ENCODE data around the gene NXNL2.

Gene NXNL2

DNA sequence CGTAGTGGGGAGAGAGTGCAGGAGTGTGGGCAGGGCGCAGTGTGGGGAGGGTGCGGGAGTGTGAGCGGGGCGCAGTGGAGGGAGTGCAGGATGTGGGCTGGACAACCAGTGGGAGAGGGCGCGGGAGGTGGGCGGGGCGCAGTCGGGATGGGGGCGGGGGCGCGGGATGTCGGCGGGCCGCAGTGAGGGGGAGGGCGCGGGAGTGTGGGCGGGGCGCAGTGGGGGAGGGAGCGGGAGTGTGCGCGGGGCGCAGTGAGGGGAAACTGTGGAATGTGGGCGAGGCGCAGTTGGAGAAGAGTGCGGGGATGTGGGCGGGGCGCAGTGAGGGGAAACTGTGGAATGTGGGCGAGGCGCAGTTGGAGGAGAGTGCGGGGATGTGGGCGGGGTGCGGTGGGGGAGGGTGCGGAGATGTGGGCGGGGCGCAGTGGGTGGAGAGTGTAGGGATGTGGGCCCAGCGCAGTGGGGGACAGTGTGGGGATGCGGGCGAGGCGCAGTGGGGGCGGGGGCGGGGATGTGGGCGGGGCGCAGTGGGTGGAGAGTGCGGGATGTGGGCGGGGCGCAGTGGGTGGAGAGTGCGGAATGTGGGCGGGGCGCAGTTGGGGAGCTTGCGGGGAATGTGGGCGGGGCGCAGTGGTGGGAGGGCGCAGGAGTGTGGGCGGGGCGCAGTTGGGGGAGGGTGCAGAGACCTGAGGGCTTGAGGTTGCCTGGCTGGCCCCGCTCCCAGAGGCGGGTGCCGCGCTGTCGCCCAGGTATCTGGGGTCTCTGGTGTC, at the start of gene NXNL2:
Gene NXNL2, plus strand, starts transcription at position 723 of the 770 bp plus-strand sequence. CDS start 257 bp downstream, outside the sequence.
- DNase-seq, result peak; percentile 34

DNA sequence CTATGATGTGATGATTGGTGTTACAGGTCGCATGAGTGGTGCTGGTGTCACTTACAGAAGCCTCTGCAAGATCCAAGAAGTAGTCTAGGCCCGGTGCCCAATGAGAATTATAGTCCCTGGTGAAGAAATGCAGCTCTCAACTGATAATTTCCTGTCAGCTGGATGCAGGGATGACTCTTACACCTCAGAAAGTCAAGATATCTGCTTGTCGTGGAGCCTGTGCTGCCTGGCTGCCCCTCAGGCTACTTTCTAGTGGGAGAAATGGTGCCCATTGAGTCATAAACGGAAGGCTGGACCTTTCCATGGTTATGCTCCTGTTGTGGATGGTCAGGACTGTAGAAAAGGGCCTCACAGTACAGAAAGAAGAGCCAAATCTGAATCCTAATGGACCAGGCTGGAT, 46.8 kb upstream of the NXNL2 start:
- DNase-seq, result no peak

- no peak for DNase-seq
Observed at GRCh38 chr9:88494983-88495721, 39.8 kb upstream of the NXNL2 start.

GRCh38 chr9:88497224-88497623, 37.8 kb upstream of the NXNL2 start:
- no peak for DNase-seq

DNA sequence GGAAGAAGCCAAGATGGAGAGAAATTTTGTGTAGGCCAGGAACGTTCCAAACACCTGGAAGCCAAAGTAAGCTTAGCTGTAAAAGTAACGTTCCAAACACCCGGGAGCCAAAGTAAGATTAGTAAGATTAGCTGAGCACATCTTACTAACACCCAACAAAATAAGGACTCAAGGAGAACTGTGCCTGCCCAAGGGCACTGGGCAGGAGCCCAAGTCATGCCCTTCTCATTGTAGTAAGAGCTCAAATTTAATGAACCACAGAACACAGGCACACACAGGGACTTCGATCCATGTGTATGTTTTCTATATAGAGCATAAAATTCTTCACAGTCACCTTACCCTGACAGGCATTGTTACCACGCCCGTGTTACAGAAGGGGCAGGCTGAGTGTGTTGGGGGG, 36.1 kb upstream of the NXNL2 start:
- DNase-seq, result no peak

DNA sequence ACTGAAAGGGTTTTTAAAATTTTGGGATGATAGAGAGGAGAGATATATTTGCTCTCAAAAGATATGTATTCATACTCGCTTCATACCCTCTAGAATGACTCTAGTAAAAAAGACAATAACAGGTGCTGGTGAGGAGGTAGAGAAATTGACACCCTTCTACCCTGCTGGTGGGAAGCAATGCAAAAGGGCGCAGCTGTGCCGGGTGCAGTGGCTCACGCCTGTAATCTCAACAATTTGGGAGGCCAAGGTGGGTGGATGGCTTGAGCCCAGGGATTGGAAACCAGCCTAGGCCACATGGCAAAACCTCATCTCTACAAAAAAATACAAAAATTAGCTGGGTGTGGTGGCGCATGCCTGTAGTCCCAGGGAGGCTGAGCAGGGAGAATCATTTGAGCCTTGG, 33.9 kb upstream of the NXNL2 start:
- DNase-seq, result no peak

DNA sequence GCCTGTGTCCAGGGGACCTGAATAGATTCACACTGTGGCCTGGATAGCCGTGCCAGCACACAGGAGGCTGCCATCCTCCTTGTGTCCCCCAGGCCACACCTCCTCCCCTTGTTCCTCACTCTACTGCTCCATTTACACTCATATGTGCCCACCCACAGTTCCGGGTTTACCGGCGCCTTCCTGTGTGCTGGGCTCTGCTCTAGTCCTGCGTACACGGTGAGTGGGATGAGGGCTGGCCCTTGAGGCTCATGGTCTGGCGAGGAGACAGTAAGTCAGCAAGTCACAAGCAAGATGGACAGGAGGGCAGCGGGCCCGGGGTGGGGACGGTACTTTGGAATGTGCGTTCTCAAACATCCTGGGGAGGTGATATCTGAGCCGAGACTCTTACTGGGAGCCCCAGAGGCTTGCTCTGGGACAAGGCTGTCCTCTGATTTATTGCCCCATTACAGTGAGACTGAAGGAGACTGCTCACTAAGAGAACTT, 32.4 kb upstream of the NXNL2 start:
- DNase-seq, result no peak

GRCh38 chr9:88503081-88503844, 31.7 kb upstream of the NXNL2 start:
- no peak for DNase-seq

- DNase-seq, result no peak
Observed at GRCh38 chr9:88503845-88504764, 30.9 kb upstream of the NXNL2 start.

GRCh38 chr9:88508326-88508725, 26.7 kb upstream of the NXNL2 start:
- no peak for DNase-seq

GRCh38 chr9:88511906-88512305, 23.1 kb upstream of the NXNL2 start:
- DNase-seq, result no peak

GRCh38 chr9:88514247-88514646, 20.7 kb upstream of the NXNL2 start:
- DNase-seq, result no peak

GRCh38 chr9:88521308-88521707, 13.7 kb upstream of the NXNL2 start:
- DNase-seq, result no peak

GRCh38 chr9:88522360-88522759, 12.6 kb upstream of the NXNL2 start:
- no peak for DNase-seq

DNA sequence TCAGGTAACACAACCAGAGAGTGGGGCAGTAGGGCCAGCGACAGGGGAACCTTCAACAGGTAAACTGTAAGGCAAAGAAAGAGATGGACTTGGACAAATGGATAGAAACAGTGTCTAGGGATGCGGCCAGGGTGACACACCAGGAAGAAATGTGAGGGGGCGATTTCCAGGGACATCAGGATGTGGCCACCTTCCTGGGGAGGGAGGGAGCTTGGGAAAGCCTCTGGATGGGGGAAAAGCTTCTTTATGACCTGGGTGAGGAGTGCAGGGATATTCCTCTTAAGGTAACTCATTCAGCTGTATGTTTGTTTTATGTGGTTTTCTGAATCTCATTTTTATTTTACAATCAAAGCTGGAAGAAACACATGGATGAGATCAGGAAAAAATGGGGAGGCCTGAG, 11.9 kb upstream of the NXNL2 start:
- DNase-seq, result no peak

DNA sequence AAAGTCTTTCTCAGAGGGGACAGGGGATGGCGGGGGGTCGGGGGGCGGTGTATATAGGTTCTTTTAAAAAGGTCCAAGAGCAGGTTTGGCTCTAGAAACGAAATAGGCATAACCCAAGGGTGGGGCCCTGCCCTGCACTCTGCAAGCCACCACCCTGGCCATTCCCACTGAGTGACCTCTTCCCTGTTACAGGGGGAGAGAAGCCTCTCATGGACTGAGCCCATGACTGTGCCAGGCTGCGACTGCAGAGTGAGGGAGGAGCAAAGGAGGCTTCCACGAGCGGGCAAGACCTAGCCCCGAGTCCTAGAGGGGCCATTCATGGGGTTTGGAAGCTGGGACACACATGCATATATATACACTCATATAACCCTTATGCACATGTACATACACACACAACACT, 10.1 kb upstream of the NXNL2 start:
- DNase-seq, result no peak

DNA sequence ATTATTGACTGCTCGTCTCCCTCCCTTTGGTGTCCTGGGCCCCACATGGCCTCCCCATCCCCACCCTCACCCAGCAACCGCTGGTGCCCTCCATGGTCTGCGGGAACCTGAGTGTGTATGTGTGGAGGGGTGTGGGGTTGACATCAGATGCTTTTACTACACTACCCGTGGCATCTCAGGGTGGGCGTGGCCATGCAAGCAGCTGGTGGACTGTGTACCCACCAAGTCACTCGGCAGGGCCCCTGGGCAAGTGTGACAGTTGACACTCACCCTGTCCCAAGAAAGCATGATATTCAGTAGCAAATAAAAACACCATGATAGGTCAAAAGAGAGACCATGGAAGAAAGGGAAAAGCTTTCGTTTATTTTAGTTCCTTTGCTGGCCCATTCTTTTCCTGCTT, 7.4 kb upstream of the NXNL2 start:
- DNase-seq, result no peak

GRCh38 chr9:88528080-88528790, 6.7 kb upstream of the NXNL2 start:
- DNase-seq, result no peak

DNA sequence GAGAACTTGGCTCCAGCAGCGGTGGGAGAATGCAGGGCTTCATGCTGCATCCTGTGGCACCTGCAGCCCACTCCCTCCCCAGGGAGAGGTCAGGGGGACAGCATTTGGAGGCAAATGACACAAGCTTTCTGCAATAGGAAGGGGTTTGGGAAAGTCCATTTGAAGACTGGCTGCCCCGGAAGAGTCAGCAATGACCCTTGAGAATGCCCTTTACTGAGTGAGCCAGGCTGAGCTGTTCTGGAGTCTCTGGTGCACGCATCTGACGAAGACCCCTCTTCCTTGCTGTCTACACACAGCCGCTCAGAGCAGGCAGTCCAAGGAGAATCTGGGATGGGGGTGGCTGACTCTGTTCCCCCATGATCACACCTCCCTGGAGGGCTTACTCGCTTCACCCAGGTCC, 5.5 kb upstream of the NXNL2 start:
- no peak for DNase-seq

- no peak for DNase-seq
Observed at GRCh38 chr9:88530051-88530450, 4.9 kb upstream of the NXNL2 start.

DNA sequence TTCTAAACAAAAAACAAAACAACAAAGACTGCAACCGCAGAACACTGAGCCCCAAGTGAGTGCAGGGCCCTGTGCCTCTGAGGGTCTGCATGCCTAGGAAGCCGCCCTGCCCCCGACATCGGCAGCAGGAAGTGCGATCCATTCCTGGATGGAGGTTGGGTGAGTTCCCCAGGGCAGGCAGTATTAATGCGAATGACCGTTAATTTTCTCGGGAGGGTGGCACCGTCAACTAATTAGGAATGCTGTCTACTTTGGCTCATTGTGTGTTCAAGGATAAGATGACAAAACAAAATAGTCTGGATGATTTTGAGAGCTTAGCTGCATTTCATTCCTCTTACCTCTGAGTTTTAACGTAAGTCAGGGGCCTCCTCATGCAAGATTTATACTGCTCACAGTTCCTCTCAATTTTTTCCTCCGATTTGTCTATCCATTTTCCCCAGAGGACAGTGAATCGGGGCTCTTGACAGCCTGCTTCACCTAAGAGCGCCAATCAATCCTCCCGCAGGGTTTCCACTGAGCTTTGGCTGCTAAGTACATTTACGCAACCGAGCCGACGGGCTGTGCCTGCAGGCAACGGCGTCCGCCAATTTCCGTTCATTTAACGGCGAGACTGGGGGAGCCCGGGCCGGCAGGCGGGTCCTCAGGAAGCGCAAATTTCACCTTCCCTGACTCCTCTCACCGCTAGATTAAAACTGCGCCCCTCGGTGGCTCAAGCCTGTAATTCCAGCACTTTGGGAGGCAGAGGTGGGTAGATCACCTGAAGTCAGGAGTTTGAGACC, 2.9 kb upstream of the NXNL2 start:
- peak; percentile 11 for DNase-seq

Data from activated CD4-positive, alpha-beta T cell treated with anti-CD3 and anti-CD28 coated beads, Interleukin-2, Interleukin-6, amounts not matched to agents 100 ng/mL and 50 ng/mL, durations not matched to agents 16 hours and 8 hours (primary cell).